D341Med (cell line): ENCODE data around the gene RBM6.
"Not testable (repeated sequence)": the region's sequence is repeated elsewhere in the genome, so short reads cannot be mapped to it uniquely, and the experiment has no call there.

Experiments used
- DNase-seq: peaks from one replicate; pipeline ENCODE4 v3.0.0; 2012; ENCODE audit warnings: low spot score

Gene RBM6, protein sequence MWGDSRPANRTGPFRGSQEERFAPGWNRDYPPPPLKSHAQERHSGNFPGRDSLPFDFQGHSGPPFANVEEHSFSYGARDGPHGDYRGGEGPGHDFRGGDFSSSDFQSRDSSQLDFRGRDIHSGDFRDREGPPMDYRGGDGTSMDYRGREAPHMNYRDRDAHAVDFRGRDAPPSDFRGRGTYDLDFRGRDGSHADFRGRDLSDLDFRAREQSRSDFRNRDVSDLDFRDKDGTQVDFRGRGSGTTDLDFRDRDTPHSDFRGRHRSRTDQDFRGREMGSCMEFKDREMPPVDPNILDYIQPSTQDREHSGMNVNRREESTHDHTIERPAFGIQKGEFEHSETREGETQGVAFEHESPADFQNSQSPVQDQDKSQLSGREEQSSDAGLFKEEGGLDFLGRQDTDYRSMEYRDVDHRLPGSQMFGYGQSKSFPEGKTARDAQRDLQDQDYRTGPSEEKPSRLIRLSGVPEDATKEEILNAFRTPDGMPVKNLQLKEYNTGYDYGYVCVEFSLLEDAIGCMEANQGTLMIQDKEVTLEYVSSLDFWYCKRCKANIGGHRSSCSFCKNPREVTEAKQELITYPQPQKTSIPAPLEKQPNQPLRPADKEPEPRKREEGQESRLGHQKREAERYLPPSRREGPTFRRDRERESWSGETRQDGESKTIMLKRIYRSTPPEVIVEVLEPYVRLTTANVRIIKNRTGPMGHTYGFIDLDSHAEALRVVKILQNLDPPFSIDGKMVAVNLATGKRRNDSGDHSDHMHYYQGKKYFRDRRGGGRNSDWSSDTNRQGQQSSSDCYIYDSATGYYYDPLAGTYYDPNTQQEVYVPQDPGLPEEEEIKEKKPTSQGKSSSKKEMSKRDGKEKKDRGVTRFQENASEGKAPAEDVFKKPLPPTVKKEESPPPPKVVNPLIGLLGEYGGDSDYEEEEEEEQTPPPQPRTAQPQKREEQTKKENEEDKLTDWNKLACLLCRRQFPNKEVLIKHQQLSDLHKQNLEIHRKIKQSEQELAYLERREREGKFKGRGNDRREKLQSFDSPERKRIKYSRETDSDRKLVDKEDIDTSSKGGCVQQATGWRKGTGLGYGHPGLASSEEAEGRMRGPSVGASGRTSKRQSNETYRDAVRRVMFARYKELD

DNA sequence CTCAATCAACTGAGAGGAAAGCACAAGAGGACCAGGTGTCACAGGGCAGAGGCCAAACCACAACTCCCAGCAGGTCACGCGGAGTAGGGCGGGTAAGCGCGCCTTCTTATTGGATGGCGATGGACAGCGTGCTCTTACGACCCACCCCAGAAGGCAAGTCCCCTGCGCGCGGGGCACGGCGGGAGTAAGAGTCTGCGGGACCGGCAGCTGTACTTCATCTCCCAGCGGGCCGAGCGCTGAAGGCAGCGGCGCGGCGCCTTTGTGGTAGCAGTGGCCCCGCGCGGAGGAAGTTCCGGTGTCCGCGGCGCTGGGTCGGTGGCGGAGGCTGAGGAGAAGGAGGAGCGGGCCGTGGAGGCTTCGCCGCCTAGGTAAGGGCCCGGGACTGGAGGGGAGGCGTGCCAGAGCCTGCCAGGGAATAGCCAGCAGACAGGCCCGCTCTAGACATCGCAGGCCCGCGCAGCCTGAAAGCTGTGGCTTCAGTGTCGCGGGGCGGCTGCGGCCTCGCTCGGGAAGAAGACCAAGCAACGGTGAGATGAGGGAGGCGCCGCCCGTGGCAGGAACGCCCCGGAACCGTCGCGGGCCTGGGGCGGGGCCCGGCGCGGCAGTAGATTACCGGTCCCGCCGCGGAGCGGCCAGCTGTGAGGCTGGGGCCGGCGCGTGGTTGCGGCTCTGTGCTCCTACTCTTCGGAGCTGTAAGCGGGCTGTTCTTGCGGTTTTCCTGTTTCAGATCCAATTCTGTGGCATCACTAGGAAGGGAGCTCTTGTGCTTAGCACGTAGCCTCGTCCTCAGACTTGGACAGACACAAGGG is at the start of gene RBM6:
Gene RBM6, plus strand, starts transcription at position 293 of the 809 bp plus-strand sequence. CDS start 22,492 bp downstream, outside the sequence.
- DNase-seq: peak; percentile 97

GRCh38 chr3:49895791-49896190 is 44.2 kb upstream of the RBM6 start:
- DNase-seq: no peak

- DNase-seq: no peak
These were observed 43.6 kb upstream of the RBM6 start for GRCh38 chr3:49896345-49896744.

GRCh38 chr3:49898991-49899390 is 41.0 kb upstream of the RBM6 start:
- DNase-seq: no peak

GRCh38 chr3:49899815-49900214 is 40.1 kb upstream of the RBM6 start:
- DNase-seq: peak; percentile 83

DNA sequence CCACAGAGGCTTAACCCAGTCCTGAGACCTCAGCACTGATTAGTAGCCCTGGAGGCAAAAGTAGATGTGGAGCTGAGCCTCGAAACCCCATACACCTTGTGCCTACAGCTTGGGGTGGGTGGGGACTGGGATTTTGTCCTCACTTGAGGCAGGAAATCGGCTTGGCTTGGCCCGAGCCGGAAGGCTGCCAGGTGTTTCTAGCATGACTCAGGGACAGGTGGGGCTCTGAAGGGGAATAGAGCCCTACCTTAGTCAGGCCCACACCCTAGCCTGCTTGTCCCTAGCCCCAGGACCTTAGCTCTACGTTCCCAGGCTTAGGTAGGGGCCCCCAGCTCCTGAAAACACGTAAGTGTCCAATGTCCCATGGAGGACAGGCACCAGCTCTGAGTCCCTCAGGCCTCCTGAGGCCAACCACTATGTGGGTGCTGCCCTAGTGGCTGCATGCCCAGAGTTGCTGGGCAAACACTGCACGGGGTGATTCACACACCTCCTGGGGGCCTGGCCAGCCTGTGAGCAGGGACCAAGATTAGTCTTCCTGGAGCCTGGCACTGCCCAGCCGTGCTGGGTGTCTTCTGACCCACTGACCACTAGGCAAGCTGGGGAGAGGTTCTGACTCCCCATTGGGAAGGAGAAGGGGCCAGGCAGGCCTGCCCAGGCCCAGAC is 39.3 kb upstream of the RBM6 start:
- DNase-seq: no peak

DNA sequence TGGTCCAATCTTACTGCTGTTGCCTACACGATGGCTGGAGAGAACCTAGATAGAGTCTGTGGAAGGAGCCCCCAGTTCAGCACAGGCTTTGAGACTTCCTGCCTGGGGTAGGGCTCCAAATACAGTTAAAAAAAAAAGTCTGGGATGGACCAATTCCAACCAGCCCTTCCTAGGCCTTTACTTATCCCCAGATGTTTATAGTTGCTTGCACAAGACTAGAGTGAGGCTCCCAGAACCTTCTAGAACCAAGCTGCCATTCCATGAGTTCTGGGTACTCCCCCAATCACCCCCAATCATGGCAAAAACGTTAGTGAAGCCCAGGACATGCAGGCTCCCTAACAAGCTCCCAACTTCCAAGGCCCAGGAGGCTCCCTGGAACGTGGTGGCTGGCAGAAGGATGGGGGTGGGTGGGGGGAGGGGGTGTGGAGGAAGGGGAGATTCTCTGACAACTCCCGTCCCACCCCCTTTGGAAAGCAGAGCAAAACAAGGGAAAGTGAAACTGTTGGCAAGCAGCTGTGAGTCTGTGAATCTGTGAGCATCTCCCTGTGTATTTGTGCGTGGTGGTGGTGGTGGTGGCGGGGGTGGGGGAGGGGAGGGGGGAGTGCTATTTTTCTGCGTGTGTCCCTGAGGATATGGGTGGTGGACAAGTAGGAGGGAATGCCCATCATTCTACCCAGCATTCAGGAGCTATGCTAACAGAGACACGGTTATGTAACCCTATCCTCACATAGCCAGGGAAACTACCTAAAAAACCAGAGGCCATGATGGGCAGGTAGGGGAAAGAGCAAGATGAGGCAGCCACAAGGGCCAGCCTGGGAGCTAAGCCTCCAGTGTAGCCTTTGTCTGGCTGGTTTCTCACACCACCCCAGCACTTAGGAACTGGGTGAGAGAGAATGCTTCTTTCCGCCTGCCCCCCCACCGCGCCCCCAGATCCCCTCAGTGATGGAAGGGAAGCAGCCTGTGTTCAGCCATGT is 38.3 kb upstream of the RBM6 start:
- no peak for DNase-seq

GRCh38 chr3:49902511-49903345 is 37.2 kb upstream of the RBM6 start:
- DNase-seq: no peak

DNA sequence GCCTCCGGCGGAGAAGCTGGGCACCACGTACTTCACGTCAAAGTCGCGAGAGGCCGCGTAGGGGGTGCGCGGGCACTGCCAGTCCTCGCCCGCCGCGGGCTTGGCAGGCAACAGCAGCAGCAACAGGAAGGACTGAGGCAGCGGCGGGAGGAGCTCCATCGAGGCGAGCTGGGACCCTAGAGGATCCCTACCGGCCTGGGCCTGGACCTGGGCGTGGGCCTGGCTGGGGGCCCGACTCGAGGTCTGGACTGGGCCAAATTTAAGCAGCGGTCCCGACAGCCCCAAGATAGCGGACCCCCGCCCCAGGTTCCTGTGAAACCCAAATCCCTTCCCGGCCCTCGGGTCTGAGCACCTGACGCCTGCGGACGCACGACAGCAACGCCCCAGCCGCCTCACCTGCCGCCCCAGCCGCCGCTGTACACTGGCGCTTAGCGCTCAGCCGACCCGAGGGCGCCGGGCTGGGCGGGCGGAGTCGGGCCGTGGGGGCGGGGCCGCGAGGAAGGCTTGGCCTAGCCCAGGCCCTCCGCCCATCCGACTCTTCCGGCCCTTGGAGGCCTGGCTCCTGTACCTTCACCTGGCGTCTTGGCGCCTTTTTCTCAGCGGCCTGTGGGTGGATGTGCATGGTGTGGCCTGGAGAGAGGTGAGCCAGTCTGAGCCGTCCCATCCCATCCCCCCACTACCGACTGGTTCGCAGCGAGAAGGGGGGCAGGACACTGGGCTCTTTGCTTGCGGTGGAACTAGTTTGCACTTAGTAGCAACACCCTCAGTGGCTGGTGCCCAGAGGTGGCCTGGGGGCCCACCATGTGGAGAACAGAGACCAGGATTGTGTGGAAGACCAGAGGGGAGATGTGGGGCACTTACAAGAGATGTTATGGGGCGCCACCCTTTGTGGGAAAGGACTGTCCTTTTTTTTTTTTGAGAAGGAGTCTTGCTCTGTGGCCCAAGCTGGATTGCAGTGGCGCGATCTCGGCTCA is 36.2 kb upstream of the RBM6 start, which contains the start of gene MST1R:
Gene MST1R, minus strand, starts transcription at position 423 of the 974 bp plus-strand sequence. Its CDS starts 264 bp downstream, at position 159.
- DNase-seq: no peak

DNA sequence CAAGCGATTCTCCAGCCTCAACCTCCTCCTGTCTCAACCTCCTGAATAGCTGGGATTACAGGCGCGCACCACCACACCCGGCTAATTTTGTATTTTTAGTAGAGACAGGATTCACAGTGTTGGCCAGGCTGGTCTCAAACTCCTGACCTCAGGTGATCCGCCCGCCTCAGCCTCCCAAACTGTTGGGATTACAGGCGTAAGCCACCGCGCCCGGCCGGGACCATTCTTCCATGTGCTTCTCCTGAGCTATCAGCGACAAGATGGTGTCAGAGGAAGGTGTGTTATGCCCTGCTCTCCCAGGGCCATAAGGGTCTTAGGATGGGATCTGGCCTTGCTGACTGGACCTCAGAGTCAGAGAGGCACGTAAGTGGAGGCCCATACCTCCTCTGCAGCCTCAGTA is 35.5 kb upstream of the RBM6 start:
- not testable (repeated sequence) for DNase-seq

DNA sequence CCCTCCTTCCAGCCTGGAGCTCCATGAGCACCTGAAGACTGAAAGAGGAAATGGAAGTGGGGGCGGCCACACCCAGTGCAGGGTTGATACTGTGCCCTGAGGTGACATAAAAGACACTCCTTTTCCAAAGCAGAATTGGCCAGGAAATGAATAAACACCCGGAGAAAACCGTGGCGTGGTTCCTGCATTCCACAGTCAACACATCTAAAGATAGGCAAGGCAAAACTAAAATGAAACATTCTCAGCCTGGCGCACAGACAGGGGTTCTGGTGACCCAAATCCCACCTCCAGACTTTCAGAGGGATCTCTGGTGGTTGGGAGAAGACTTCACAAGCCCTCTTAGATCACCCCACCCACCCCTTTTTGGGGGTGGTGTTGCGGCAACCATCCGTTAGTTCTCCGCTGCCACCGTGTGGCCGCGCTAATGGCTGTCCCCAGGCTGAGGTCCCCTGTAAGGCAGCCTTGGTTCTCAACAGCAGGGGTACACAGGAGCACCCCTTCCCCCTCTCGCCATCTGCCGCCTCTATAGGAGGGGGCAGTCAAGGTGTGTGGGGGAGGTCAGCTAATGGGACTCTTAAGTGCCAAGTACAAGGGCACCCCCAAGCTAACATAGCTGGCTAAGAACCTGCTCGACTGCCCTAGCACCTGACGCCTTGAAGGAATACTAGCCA is 33.7 kb upstream of the RBM6 start:
- peak; percentile 88 for DNase-seq

- DNase-seq: no peak
These were observed 31.4 kb upstream of the RBM6 start for GRCh38 chr3:49908373-49909199.

GRCh38 chr3:49910409-49911123 is 29.4 kb upstream of the RBM6 start:
- no peak for DNase-seq

GRCh38 chr3:49911124-49911420 is 28.9 kb upstream of the RBM6 start:
- DNase-seq: no peak

DNA sequence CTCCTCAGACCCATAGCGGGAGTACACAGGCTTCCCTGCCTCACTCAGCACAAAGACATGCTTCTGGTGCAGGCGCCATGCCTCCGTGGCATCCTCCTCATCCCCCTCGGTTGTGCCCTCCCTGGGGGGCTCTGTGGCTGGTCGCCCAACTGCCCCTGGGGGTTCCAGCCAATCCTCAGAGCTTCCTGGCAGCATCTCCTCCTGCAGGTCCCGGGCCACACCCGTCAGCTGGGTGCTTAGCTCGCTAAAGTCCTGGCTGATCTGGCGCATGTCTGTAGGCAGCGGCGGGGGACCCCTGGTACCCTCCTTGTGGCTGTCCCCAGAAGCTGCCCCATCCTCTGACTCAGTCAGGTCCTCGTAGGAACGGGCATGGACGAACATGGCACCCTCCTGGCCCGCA is 28.3 kb upstream of the RBM6 start:
- no peak for DNase-seq

DNA sequence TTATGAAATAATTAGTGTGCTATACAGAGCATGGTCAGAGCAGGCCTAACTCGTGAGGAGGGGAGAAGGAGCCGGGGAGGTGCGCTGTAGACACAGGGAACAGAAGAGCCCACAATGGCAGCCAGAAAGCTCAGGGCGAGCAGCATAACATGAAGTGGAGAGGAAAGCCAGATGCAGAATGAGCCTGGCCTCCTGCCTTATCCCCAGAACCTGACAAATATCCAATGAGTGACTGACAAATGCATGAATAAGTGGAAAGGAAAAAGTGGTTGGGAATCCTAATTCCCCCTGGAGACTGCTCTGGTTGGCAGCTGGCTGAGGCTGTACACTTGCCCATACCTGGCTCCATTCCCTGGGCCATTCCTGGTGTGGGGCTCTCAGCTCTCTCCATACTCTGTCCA is 27.1 kb upstream of the RBM6 start:
- DNase-seq: peak; percentile 82
